Measurements from ENCODE around the gene UBE2M.
"Not testable (repeated sequence)": the region's sequence is repeated elsewhere in the genome, so short reads cannot be mapped to it uniquely, and the experiment has no call there.

The UBE2M gene

GRCh38 chr19:58511353-58512208, 46.8 kb downstream of the UBE2M start, which contains the start of gene SLC27A5:
Gene SLC27A5, minus strand, starts transcription at chr19:58511992. Its CDS starts 37 bp downstream, at chr19:58511955.
- DNase-seq, result no peak

DNA sequence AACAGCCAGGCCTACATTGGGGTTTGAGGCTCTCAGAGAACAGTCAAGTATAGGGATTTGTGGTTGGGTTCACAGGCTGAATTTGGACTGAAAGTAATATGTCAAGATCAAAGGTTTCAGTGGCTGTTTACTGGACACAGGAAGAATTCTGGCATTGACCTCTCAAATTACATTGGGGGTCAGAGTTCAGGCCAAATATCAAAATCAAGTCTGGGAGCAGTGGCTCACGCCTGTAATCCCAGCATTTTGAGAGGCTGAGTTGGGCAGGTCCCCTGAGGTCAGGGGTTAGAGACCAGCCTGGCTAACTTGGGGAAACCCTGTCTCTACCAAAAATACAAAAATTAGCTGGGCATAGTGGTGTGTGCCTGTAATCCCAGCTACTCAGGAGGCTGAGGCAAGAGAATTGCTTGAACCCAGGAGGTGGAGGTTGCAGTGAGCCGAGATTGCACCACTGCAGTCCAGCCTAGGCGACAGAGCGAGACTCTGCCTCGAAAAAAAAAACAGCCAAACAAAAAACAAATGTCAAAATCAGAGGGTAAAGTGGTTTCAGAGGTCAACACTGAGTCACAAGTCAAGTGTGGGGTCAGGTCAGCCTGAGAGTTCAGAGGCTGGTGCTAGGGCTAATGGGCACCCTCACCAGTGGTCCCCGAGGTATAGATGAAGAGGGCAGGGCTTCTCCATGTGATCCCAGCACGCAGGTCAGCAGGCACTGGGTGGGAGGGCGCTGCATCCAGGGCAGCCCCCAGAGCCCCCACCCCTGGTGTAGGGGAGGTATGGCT, 48.1 kb downstream of the UBE2M start:
- DNase-seq, result no peak

DNA sequence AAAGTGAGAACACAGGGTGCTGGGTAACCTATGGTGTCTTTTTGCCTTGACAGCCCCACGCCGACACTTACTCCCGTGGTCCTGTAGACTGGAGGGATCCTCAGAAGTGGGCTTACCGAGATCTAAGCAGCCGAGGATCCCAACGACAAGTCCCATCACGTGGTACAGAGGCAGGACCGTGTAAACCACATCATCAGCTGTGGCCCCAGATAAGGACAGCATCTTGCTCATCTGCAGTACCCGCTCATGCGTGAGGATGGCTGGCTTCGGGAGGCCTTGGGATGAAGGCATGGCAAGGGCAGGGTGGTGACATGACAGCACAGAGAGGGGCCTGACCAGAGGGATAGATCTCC, 48.7 kb downstream of the UBE2M start:
- no peak for DNase-seq

- not testable (repeated sequence) for DNase-seq
These were observed 50.7 kb downstream of the UBE2M start for GRCh38 chr19:58507602-58508223.
